Mucosa of stomach (tissue), 1 donor: ENCODE measurements around the gene PITX2.

Source experiments
- H3K27me3 ChIP-seq: one replicate; pipeline ENCODE4 v1.7.0; 2013; ENCODE audit warnings: mild to moderate bottlenecking, low read length; ENCODE audit not compliant: control insufficient read depth, insufficient read depth
- H3K36me3 ChIP-seq: one replicate; pipeline ENCODE4 v1.7.0; 2013; ENCODE audit warnings: low read length; ENCODE audit not compliant: control insufficient read depth, insufficient read depth
- H3K4me1 ChIP-seq: one replicate; pipeline ENCODE4 v1.7.0; 2013; ENCODE audit warnings: mild to moderate bottlenecking, low read length; ENCODE audit not compliant: control insufficient read depth, insufficient read depth
- H3K4me3 ChIP-seq: one replicate; pipeline ENCODE4 v1.7.0; 2013; ENCODE audit warnings: low read length
- H3K9ac ChIP-seq: one replicate; pipeline ENCODE4 v1.7.0; 2013; ENCODE audit warnings: mild to moderate bottlenecking, low read length, moderate library complexity
- H3K9me3 ChIP-seq: one replicate; pipeline ENCODE4 v1.7.0; 2013; ENCODE audit warnings: mild to moderate bottlenecking, low read length, moderate library complexity; ENCODE audit not compliant: control insufficient read depth
- donor health status: Pancreatic carcinoma.

Gene PITX2

GRCh38 chr4:110622841-110623717 lies at the start of gene PITX2:
Gene PITX2, minus strand, starts transcription at chr4:110623077. Its CDS starts 617 bp downstream, at chr4:110622460.
- Histone ChIP-seq H3K4me3 (no peak within 1 kb of the TSS), H3K36me3 (no peaks in the 10 kb centered on the region), H3K4me1 (peaks cover 28% of the 10 kb centered on the region), H3K9ac (no peak within 1 kb of the TSS), H3K27me3 (peaks cover 100% of the 10 kb centered on the region), H3K9me3 (no peaks in the 10 kb centered on the region)

GRCh38 chr4:110671679-110672078 lies 48.8 kb upstream of the PITX2 start:
- H3K36me3 ChIP-seq, result no peaks in the 10 kb centered on the region
- H3K9ac ChIP-seq, result no peak overlapping the region
- H3K9me3 ChIP-seq, result no peaks in the 10 kb centered on the region
- H3K27me3 ChIP-seq, result no peaks in the 10 kb centered on the region
- no peaks in the 10 kb centered on the region for H3K4me1 ChIP-seq
- no peak overlapping the region for H3K4me3 ChIP-seq

DNA sequence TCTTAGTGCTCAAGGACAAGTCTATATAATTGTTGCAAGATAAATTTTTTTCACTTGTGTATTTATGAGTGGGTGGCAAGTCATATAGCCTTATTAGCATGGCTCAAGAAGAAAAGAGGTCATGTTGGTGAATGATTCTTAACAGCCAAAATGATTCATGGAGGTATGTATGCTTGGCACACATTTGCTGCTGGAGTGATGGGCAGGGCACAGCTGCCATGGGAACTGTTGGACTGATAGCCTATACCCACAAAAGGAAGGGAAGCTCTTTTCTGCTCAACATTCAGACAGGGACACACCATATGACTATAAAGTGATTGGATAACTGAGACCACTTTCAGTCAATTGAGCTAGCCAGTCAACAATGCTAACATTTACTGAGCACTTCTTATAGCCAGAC lies 46.8 kb upstream of the PITX2 start:
- Histone ChIP-seq H3K9me3 (no peaks in the 10 kb centered on the region), H3K36me3 (no peaks in the 10 kb centered on the region), H3K27me3 (no peaks in the 10 kb centered on the region), H3K4me3 (no peak overlapping the region), H3K4me1 (no peaks in the 10 kb centered on the region), H3K9ac (no peak overlapping the region)

GRCh38 chr4:110668463-110669235 lies 45.8 kb upstream of the PITX2 start:
- H3K9ac ChIP-seq, result no peak overlapping the region
- H3K4me1 ChIP-seq, result peaks cover 4% of the 10 kb centered on the region
- H3K36me3 ChIP-seq, result no peaks in the 10 kb centered on the region
- no peak overlapping the region for H3K4me3 ChIP-seq
- no peaks in the 10 kb centered on the region for H3K27me3 ChIP-seq
- H3K9me3 ChIP-seq, result no peaks in the 10 kb centered on the region

DNA sequence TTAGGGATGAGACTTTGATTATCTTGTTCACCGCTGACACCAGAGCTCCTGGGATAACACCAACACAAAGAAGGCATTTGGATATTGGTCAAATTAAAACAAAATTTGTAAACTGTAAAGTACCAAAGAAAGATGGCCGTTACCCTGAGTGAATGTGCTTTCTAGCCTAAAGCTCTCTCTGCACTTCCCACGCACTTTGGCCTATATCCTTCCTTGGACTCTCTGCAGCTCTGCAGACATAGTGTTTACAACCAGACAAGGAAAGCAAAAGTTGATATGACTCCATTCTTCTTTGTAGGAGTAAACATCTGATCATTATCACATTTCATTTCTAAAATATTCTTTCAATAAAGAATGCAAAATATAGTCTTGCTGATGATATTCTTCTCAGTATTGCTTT lies 44.8 kb upstream of the PITX2 start:
- Histone ChIP-seq H3K4me3 (no peak overlapping the region), H3K4me1 (peaks cover 4% of the 10 kb centered on the region), H3K36me3 (no peaks in the 10 kb centered on the region), H3K27me3 (no peaks in the 10 kb centered on the region), H3K9ac (no peak overlapping the region), H3K9me3 (no peaks in the 10 kb centered on the region)

GRCh38 chr4:110666030-110666429 lies 43.2 kb upstream of the PITX2 start:
- no peaks in the 10 kb centered on the region for H3K36me3 ChIP-seq
- no peak overlapping the region for H3K9ac ChIP-seq
- H3K27me3 ChIP-seq, result no peaks in the 10 kb centered on the region
- peaks cover 4% of the 10 kb centered on the region for H3K4me1 ChIP-seq
- no peak overlapping the region for H3K4me3 ChIP-seq
- H3K9me3 ChIP-seq, result no peaks in the 10 kb centered on the region

DNA sequence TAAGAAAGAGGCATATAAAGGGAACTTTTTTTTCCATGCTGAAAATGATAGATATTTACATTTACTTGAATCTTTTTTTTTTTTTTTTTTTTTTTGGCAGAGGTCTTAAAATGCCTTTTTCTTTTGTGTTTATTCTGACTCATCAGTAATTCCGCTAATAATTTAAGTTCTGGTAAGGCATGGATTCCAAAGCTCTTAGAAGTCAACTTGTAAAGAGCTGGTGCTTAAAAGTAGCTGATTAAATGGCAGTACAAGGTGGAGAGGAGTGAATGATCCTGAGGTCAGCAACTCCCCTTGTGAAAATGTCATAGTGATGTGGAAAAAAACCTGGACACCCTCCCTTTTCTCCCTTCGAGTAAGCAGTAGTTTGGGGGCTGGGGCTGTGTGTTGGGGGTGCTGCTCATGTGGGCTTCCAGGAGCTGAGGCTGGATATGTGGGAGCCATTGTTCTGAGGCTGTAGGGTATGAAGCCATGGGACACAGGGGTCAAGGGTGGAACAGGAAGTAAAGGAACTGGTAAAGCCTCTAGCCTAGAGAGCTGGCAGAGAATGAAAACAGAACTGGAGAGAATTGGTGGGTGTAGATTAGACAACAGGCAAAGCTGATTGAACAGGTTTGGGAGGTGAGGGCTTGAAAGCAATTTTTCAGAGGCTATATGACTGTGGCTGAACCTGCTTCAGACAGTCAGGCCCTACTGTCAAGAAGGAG lies 41.0 kb upstream of the PITX2 start:
- Histone ChIP-seq H3K9ac (no peak overlapping the region), H3K36me3 (no peaks in the 10 kb centered on the region), H3K4me1 (peaks cover 4% of the 10 kb centered on the region), H3K4me3 (no peak overlapping the region), H3K27me3 (no peaks in the 10 kb centered on the region), H3K9me3 (no peaks in the 10 kb centered on the region)

DNA sequence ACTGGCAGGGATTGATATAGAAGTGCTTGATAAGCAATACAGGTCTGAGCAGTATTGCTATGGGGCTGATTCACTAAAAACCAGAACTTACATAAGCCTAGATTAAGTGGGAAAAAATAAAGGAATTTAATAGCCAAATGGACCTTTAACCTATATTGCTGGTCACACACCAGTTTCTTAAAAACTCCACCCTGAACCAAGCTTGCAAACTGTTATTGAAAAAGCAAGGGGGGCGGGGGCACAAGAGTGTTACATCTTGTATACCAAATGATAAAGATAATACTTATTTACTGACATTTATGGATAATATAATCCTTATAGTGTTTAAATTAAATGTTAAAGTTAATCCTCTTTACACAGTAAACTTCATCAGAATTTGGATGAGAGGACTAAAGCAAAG lies 40.3 kb upstream of the PITX2 start:
- no peak overlapping the region for H3K9ac ChIP-seq
- H3K27me3 ChIP-seq, result no peaks in the 10 kb centered on the region
- no peak overlapping the region for H3K4me3 ChIP-seq
- H3K36me3 ChIP-seq, result no peaks in the 10 kb centered on the region
- peaks cover 4% of the 10 kb centered on the region for H3K4me1 ChIP-seq
- H3K9me3 ChIP-seq, result no peaks in the 10 kb centered on the region

GRCh38 chr4:110660755-110661154 lies 37.9 kb upstream of the PITX2 start:
- H3K4me1 ChIP-seq, result peaks cover 4% of the 10 kb centered on the region
- no peak overlapping the region for H3K9ac ChIP-seq
- H3K27me3 ChIP-seq, result no peaks in the 10 kb centered on the region
- H3K9me3 ChIP-seq, result no peaks in the 10 kb centered on the region
- H3K4me3 ChIP-seq, result no peak overlapping the region
- H3K36me3 ChIP-seq, result no peaks in the 10 kb centered on the region

- H3K27me3 ChIP-seq, result no peaks in the 10 kb centered on the region
- H3K4me3 ChIP-seq, result no peak overlapping the region
- no peaks in the 10 kb centered on the region for H3K36me3 ChIP-seq
- no peak overlapping the region for H3K9ac ChIP-seq
- no peaks in the 10 kb centered on the region for H3K4me1 ChIP-seq
- H3K9me3 ChIP-seq, result no peaks in the 10 kb centered on the region
These were observed 31.4 kb upstream of the PITX2 start for GRCh38 chr4:110654254-110654635.

DNA sequence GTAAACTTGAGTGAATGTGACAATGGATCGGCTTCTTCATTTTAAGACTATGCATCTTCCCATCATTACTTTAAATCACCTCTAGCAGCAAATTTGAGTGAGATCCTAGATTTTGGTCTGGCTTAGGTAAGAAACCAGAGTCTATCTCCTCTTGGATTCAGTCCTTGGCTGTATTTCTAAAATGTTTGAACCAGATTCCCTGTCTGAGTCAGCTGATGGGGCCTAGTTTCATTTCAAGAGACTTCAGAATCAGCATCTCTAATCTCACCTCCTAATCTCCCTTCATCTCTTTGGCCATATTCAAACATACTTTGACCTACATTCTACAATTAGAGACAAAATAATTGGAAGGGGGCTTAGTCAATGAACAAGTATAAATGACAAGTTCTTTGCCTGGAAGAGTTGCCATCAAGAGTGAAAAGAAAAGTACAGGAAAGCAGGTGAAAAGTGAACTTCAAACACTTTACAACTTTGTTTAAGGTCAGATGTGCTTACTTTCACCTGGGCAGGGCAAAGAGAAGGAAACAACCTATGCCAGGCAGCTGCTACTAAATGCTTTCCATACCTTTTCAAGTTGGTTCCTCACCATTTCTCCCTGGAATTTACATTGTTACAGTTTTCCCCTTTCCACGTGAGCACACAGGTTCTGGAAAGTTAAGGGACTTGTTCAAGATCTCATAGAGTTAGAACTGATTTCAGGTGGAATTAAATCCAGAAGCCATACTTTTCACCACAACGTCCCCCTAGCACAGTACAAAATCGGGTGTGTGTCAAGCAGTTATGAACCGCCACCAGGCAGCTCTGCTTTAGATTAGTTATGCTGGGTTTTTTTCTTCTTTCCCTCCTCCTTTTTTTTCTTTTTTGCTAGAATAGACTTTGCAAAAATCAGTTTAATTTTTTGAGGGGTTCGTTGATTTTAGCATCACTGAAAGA lies 30.7 kb upstream of the PITX2 start:
- H3K4me1 ChIP-seq, result no peaks in the 10 kb centered on the region
- H3K9ac ChIP-seq, result no peak overlapping the region
- H3K9me3 ChIP-seq, result no peaks in the 10 kb centered on the region
- H3K36me3 ChIP-seq, result no peaks in the 10 kb centered on the region
- H3K4me3 ChIP-seq, result no peak overlapping the region
- no peaks in the 10 kb centered on the region for H3K27me3 ChIP-seq
